ENCODE results near the gene ASNS. TPM values are rescaled to one million over a fixed set of nuclear protein-coding genes. Genes with fewer than 3 reads are reported as not detected.
"Not testable (repeated sequence)": the region's sequence is repeated elsewhere in the genome, so short reads cannot be mapped to it uniquely, and the experiment has no call there.

Gene ASNS
- total and polyA plus RNA-seq, 10 of the 15 experiments (the other 5 are each of a cell fraction or from before 2014, with no cell fraction given): 33.1 to 105 (median 67.4) TPM

GRCh38 chr7:97912294-97912693, 40.1 kb upstream of the ASNS start:
- intact Hi-C loops (cut with micrococcal nuclease; ENCODE audit: unreplicated experiment); H3K27me3 ChIP-seq (replicated peaks in 1 of 2; ENCODE audit: control insufficient read depth in 2 of 2, insufficient read depth in 2 of 2, low read length in 1 of 2); H3K4me2 ChIP-seq (ENCODE audit: control insufficient read depth, insufficient read depth); FAIRE-seq; CTCF ChIA-PET; H3K27ac ChIP-seq (ENCODE audit: control insufficient read depth, insufficient read depth); H4K20me1 ChIP-seq (ENCODE audit: control insufficient read depth, insufficient read depth); H3K4me1 ChIP-seq (ENCODE audit: control insufficient read depth, insufficient read depth, low read length); H2AFZ ChIP-seq (ENCODE audit: control insufficient read depth, low read depth, low read length); H3K9me3 ChIP-seq (replicated peaks; ENCODE audit: control insufficient read depth, insufficient read depth, low read length); RAD21 ChIA-PET (ENCODE audit: unreplicated experiment); SMC1A ChIA-PET (ENCODE audit: uncharacterized antibody, unreplicated experiment); BruUV-seq (replicated peaks); H3K4me3 ChIP-seq; H3K9ac ChIP-seq (ENCODE audit: control insufficient read depth, insufficient read depth, low read length); H3K79me2 ChIP-seq (ENCODE audit: control insufficient read depth, insufficient read depth, low read length); ATAC-seq; H3K36me3 ChIP-seq (ENCODE audit: control insufficient read depth in 2 of 2, insufficient read depth in 2 of 2, low read length in 1 of 2); in situ Hi-C loops (cut with MboI); POLR2A ChIA-PET; DNase-seq (ENCODE audit: low read depth, low spot score): not testable (repeated sequence)
- WGBS (ENCODE audit: insufficient coverage, insufficient replicate concordance, low lambda C conversion rate, missing lambda C conversion rate): 24% methylated on average over 3 of the region's 5 CpGs

- FAIRE-seq; ATAC-seq; BruUV-seq (replicated peaks); CTCF ChIA-PET; H3K9me3 ChIP-seq (replicated peaks; ENCODE audit: control insufficient read depth, insufficient read depth, low read length); H3K27ac ChIP-seq (ENCODE audit: control insufficient read depth, insufficient read depth); H4K20me1 ChIP-seq (ENCODE audit: control insufficient read depth, insufficient read depth); intact Hi-C loops (cut with micrococcal nuclease; ENCODE audit: unreplicated experiment); DNase-seq (ENCODE audit: low read depth, low spot score); H3K9ac ChIP-seq (ENCODE audit: control insufficient read depth, insufficient read depth, low read length); H2AFZ ChIP-seq (ENCODE audit: control insufficient read depth, low read depth, low read length); H3K27me3 ChIP-seq (replicated peaks in 1 of 2; ENCODE audit: control insufficient read depth in 2 of 2, insufficient read depth in 2 of 2, low read length in 1 of 2); H3K4me1 ChIP-seq (ENCODE audit: control insufficient read depth, insufficient read depth, low read length); in situ Hi-C loops (cut with MboI); H3K79me2 ChIP-seq (ENCODE audit: control insufficient read depth, insufficient read depth, low read length); H3K36me3 ChIP-seq (ENCODE audit: control insufficient read depth in 2 of 2, insufficient read depth in 2 of 2, low read length in 1 of 2); H3K4me3 ChIP-seq; H3K4me2 ChIP-seq (ENCODE audit: control insufficient read depth, insufficient read depth); SMC1A ChIA-PET (ENCODE audit: uncharacterized antibody, unreplicated experiment); POLR2A ChIA-PET; RAD21 ChIA-PET (ENCODE audit: unreplicated experiment): not testable (repeated sequence)
- 94% methylated on average over 2 of the region's 2 CpGs for WGBS (ENCODE audit: insufficient coverage, insufficient replicate concordance, low lambda C conversion rate, missing lambda C conversion rate)
Observed at GRCh38 chr7:97896893-97897292, 24.7 kb upstream of the ASNS start.

- H2AFZ ChIP-seq (ENCODE audit: control insufficient read depth, low read depth, low read length); H4K20me1 ChIP-seq (ENCODE audit: control insufficient read depth, insufficient read depth); H3K79me2 ChIP-seq (ENCODE audit: control insufficient read depth, insufficient read depth, low read length); H3K27me3 ChIP-seq (replicated peaks in 1 of 2; ENCODE audit: control insufficient read depth in 2 of 2, insufficient read depth in 2 of 2, low read length in 1 of 2); RAD21 ChIA-PET (ENCODE audit: unreplicated experiment); FAIRE-seq; H3K4me1 ChIP-seq (ENCODE audit: control insufficient read depth, insufficient read depth, low read length); H3K4me2 ChIP-seq (ENCODE audit: control insufficient read depth, insufficient read depth); POLR2A ChIA-PET; DNase-seq (ENCODE audit: low read depth, low spot score); H3K27ac ChIP-seq (ENCODE audit: control insufficient read depth, insufficient read depth); H3K9ac ChIP-seq (ENCODE audit: control insufficient read depth, insufficient read depth, low read length); H3K9me3 ChIP-seq (replicated peaks; ENCODE audit: control insufficient read depth, insufficient read depth, low read length); ATAC-seq; BruUV-seq (replicated peaks); H3K36me3 ChIP-seq (ENCODE audit: control insufficient read depth in 2 of 2, insufficient read depth in 2 of 2, low read length in 1 of 2); H3K4me3 ChIP-seq; SMC1A ChIA-PET (ENCODE audit: uncharacterized antibody, unreplicated experiment); in situ Hi-C loops (cut with MboI); CTCF ChIA-PET; intact Hi-C loops (cut with micrococcal nuclease; ENCODE audit: unreplicated experiment): not testable (repeated sequence)
- WGBS (ENCODE audit: insufficient coverage, insufficient replicate concordance, low lambda C conversion rate, missing lambda C conversion rate): 29% methylated on average over 4 of the region's 4 CpGs
Observed at GRCh38 chr7:97891721-97892120, 19.5 kb upstream of the ASNS start.

GRCh38 chr7:97879527-97879926, 7.3 kb upstream of the ASNS start:
- CTCF ChIA-PET; in situ Hi-C loops (cut with MboI); H3K4me3 ChIP-seq; H3K4me2 ChIP-seq (ENCODE audit: control insufficient read depth, insufficient read depth); H3K36me3 ChIP-seq (ENCODE audit: control insufficient read depth in 2 of 2, insufficient read depth in 2 of 2, low read length in 1 of 2); H3K9me3 ChIP-seq (replicated peaks; ENCODE audit: control insufficient read depth, insufficient read depth, low read length); BruUV-seq (replicated peaks); POLR2A ChIA-PET; H4K20me1 ChIP-seq (ENCODE audit: control insufficient read depth, insufficient read depth); ATAC-seq; H3K4me1 ChIP-seq (ENCODE audit: control insufficient read depth, insufficient read depth, low read length); FAIRE-seq; intact Hi-C loops (cut with micrococcal nuclease; ENCODE audit: unreplicated experiment); DNase-seq (ENCODE audit: low read depth, low spot score); RAD21 ChIA-PET (ENCODE audit: unreplicated experiment); H3K27me3 ChIP-seq (replicated peaks in 1 of 2; ENCODE audit: control insufficient read depth in 2 of 2, insufficient read depth in 2 of 2, low read length in 1 of 2); H2AFZ ChIP-seq (ENCODE audit: control insufficient read depth, low read depth, low read length); H3K9ac ChIP-seq (ENCODE audit: control insufficient read depth, insufficient read depth, low read length); H3K27ac ChIP-seq (ENCODE audit: control insufficient read depth, insufficient read depth); H3K79me2 ChIP-seq (ENCODE audit: control insufficient read depth, insufficient read depth, low read length): not testable (repeated sequence)
- SMC1A ChIA-PET (ENCODE audit: uncharacterized antibody, unreplicated experiment): interaction anchor here (0.6 kb wide), 1 partner anchor 387 kb away, joined by 3 read pairs; no protein-coding TSS in a partner anchor
- WGBS (ENCODE audit: insufficient coverage, insufficient replicate concordance, low lambda C conversion rate, missing lambda C conversion rate): 33% methylated on average over 3 of the region's 3 CpGs

All from GM12878 (cell line).